IMR-90 (cell line): ENCODE data around the gene EML1. TPM values are rescaled to one million over a fixed set of nuclear protein-coding genes. Genes with fewer than 3 reads are reported as not detected.

Experiments used
- ATAC-seq: fragments of 200-7000 bp; cut with Tn5 transposase; 2 replicates; pipeline ENCODE4 v1.9.1; 2020; ENCODE audit warnings: low read depth, mild to moderate bottlenecking, moderate library complexity
- BruUV-seq: library from RNA; stranded (reverse); fragments of 400-500 nt; replicated peaks from 2 replicates; lab custom pipeline; 2021; lab: Mats Ljungman, UMichigan
- CTCF ChIA-PET: fragments of 300-600 bp; formaldehyde crosslinking; extraction: SDS; loops from one replicate; lab custom pipeline; 2021; ENCODE audit warnings: antibody characterized with exemption; lab: Yijun Ruan, JAX
- POLR2A ChIA-PET: fragments of 300-600 bp; sonication (Branson Sonifier 250); formaldehyde crosslinking; loops from one replicate; lab custom pipeline; 2022; ENCODE audit warnings: antibody characterized with exemption; ENCODE audit not compliant: unreplicated experiment; lab: Charles Lee
- DNase-seq: peaks from one replicate; pipeline ENCODE4 v3.0.0; 2013
- H2AFZ ChIP-seq: replicated peaks from 2 replicates; pipeline ENCODE3; 2013; ENCODE audit warnings: low read length, mild to moderate bottlenecking; ENCODE audit not compliant: poor library complexity
- H2AK5ac ChIP-seq: 2 replicates; pipeline ENCODE4 v1.6.1; 2013; ENCODE audit warnings: low read depth, low read length, inconsistent platforms
- H2AK9ac ChIP-seq: replicated peaks from 2 replicates; pipeline ENCODE3; 2013; ENCODE audit warnings: mild to moderate bottlenecking, low read depth, low read length, moderate library complexity; ENCODE audit not compliant: poor library complexity
- H2BK120ac ChIP-seq: 2 replicates; pipeline ENCODE4 v1.6.1; 2013; ENCODE audit warnings: low read depth, low read length, inconsistent platforms
- H2BK15ac ChIP-seq: 3 replicates; pipeline ENCODE4 v1.6.1; 2013; ENCODE audit warnings: low read depth, low read length, inconsistent platforms
- H2BK20ac ChIP-seq: 2 replicates; pipeline ENCODE4 v1.6.1; 2013; ENCODE audit warnings: low read depth, mild to moderate bottlenecking, inconsistent platforms, low read length, moderate library complexity
- H2BK5ac ChIP-seq: 2 replicates; pipeline ENCODE4 v1.6.1; 2013; ENCODE audit warnings: mild to moderate bottlenecking, low read depth, low read length, inconsistent platforms; ENCODE audit not compliant: poor library complexity, severe bottlenecking
- H3K14ac ChIP-seq: replicated peaks from 2 replicates; pipeline ENCODE4 v1.6.1; 2013; ENCODE audit warnings: low read depth, low read length, inconsistent platforms
- H3K18ac ChIP-seq: 2 replicates; pipeline ENCODE4 v1.6.1; 2013; ENCODE audit warnings: low read depth, low read length, control low read depth
- H3K23ac ChIP-seq: 2 replicates; pipeline ENCODE4 v1.6.1; 2013; ENCODE audit warnings: low read depth, low read length, inconsistent platforms
- H3K27ac ChIP-seq: 2 replicates; pipeline ENCODE4 v1.5.1; 2013; ENCODE audit warnings: mild to moderate bottlenecking, control low read depth, low read length; ENCODE audit not compliant: insufficient read depth
- H3K27me3 ChIP-seq: 2 replicates; pipeline ENCODE4 v1.6.1; 2013; ENCODE audit warnings: low read length; ENCODE audit not compliant: control insufficient read depth, insufficient read depth
- H3K36me3 ChIP-seq: 2 replicates; pipeline ENCODE4 v1.6.1; 2013; ENCODE audit warnings: low read length, mixed read lengths; ENCODE audit not compliant: control insufficient read depth, insufficient read depth
- H3K4ac ChIP-seq: 2 replicates; pipeline ENCODE4 v1.6.1; 2013; ENCODE audit warnings: low read depth, low read length, inconsistent platforms
- H3K4me1 ChIP-seq: 2 replicates; pipeline ENCODE4 v1.6.1; 2013; ENCODE audit warnings: low read length, mixed read lengths; ENCODE audit not compliant: control insufficient read depth, insufficient read depth
- H3K4me2 ChIP-seq: 2 replicates; pipeline ENCODE4 v1.6.1; 2013; ENCODE audit warnings: low read depth, mild to moderate bottlenecking, control low read depth, low read length, moderate library complexity
- H3K4me3 ChIP-seq: 2 replicates; pipeline ENCODE4 v1.5.1; 2013; ENCODE audit warnings: low read depth, mild to moderate bottlenecking, control low read depth, low read length, moderate library complexity; ENCODE audit not compliant: insufficient read depth
- H3K56ac ChIP-seq: 2 replicates; pipeline ENCODE4 v1.6.1; 2013; ENCODE audit warnings: low read length, inconsistent platforms; ENCODE audit not compliant: insufficient read depth; ENCODE audit errors: extremely low read depth
- H3K79me1 ChIP-seq, 2 experiments: 2 replicates each; pipeline ENCODE4 v1.6.1; 2013; ENCODE audit warnings: low read length in 2 of 2, inconsistent platforms in 1 of 2, low read depth in 1 of 2
- H3K9ac ChIP-seq: 2 replicates; pipeline ENCODE4 v1.6.1; 2013; ENCODE audit warnings: low read depth, low read length, control low read depth
- H3K9me1 ChIP-seq: 2 replicates; pipeline ENCODE4 v1.6.1; 2013; ENCODE audit warnings: low read length, inconsistent platforms; ENCODE audit not compliant: insufficient read depth
- H3K9me3 ChIP-seq: 2 replicates; pipeline ENCODE4 v1.6.1; 2013; ENCODE audit warnings: low read length; ENCODE audit not compliant: control insufficient read depth, insufficient read depth
- H4K20me1 ChIP-seq: 2 replicates; pipeline ENCODE4 v1.6.1; 2013; ENCODE audit warnings: low read length, inconsistent platforms; ENCODE audit not compliant: insufficient read depth
- H4K5ac ChIP-seq: 2 replicates; pipeline ENCODE4 v1.6.1; 2013; ENCODE audit warnings: mild to moderate bottlenecking, low read depth, low read length, control low read depth
- H4K8ac ChIP-seq, 2 experiments: 2 replicates each; pipeline ENCODE4 v1.6.1; 2013; ENCODE audit warnings: low read depth in 2 of 2, low read length in 2 of 2, control low read depth in 1 of 2, inconsistent platforms in 1 of 2
- H4K91ac ChIP-seq: 2 replicates; pipeline ENCODE4 v1.6.1; 2013; ENCODE audit warnings: low read depth, low read length, inconsistent platforms; ENCODE audit not compliant: insufficient read depth
- CEBPB ChIP-seq: IDR thresholded peaks from 2 replicates; pipeline ENCODE4 v1.6.1; 2012; ENCODE audit warnings: low read depth, low read length, improper control_type of control experiment
- POLR2A ChIP-seq: IDR thresholded peaks from 2 replicates; pipeline ENCODE4 v1.6.1; 2012; ENCODE audit warnings: mild to moderate bottlenecking, low read depth, low read length
- RCOR1 ChIP-seq: IDR thresholded peaks from 2 replicates; pipeline ENCODE4 v1.6.1; 2012; ENCODE audit warnings: mild to moderate bottlenecking, low read length, improper control_type of control experiment; ENCODE audit not compliant: insufficient replicate concordance
- SMC3 ChIP-seq: fragments of 150-350 bp; IDR thresholded peaks from 2 replicates; pipeline ENCODE4 v1.6.1; 2016; ENCODE audit warnings: low read depth, mild to moderate bottlenecking, antibody characterized with exemption, low read length, moderate library complexity
- WGBS, 2 experiments: methylation state at CpG; one replicate each; pipeline versions ENCODE4 v1.1.5 to v1.1.7; 2013; ENCODE audit warnings: missing lambda C conversion rate in 2 of 2; ENCODE audit not compliant: insufficient read length in 1 of 2; ENCODE audit errors: extremely low coverage in 2 of 2; 5-methylcytosine and 5-hydroxymethylcytosine counted together
- dilution Hi-C: fragments of 300-500 bp; cut with HindIII; formaldehyde crosslinking; loops from one replicate; pipeline ENCODE4 v1.14.3; 2018; ENCODE audit warnings: low sequenced_read_pairs; ENCODE audit not compliant: unreplicated experiment
- in situ Hi-C: fragments of 300-500 bp; cut with MboI; formaldehyde crosslinking; loops from 3 replicates; pipeline ENCODE4 v1.14.3; 2019; ENCODE audit warnings: low sequenced_read_pairs, inconsistent platforms, mixed read lengths
- intact Hi-C: fragments of 100-400 bp; cut with micrococcal nuclease; formaldehyde crosslinking; loops from 2 replicates; pipeline ENCODE4 v1.10.0; 2022
- polyA plus RNA-seq, 3 experiments: library from polyadenylated mRNA; depleted of rRNA; stranded (reverse); fragments of >200 nt; gene quantifications; 2 replicates each; pipeline ENCODE4 v1.2.3, GENCODE V29; 2012; ENCODE audit warnings: low replicate concordance in 1 of 3
- total RNA-seq: library from RNA; depleted of rRNA; stranded (reverse); fragments of >200 nt; gene quantifications from 2 replicates; pipeline ENCODE4 v1.2.3, GENCODE V29; 2012
- TF ChIP-seq, protein P1 (sequence below): fragments of 150-350 bp; IDR thresholded peaks from 2 replicates; pipeline ENCODE4 v1.6.1; 2017; ENCODE audit warnings: mild to moderate bottlenecking, antibody characterized with exemption, low read length, low read depth

The EML1 gene
- total and polyA plus RNA-seq, 2 of the 4 experiments (the other 2 are of a cell fraction), result 14.0 to 42.3 TPM

DNA sequence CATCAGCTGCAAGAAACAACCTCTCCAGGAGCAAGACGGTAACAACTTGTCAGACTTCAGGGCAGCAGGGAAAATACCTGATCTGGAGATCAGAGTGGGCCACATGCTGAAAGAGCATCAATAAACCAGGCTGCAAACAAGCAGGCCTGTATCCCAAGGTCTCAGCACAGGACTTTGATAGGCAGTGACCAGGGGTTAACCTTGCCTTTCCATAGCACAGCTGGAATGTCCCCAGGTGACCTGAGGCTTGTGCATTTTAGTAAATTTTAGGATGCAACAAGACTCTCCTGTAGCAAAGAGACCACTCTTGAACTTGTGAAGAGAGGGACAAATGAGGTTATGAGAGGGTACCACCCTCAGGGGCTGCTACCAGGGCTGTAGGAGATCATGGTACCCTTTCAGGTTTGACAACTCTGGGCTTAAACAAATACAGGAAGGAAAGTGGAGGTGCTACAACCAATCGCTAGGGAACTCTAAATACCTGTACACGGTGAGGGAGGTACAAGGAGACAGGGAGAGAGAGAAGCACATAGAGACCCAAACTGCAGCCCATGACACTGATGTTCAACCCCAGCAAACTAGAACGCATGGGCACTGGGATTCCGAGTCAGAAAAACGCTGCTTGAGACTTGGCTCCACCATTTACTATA is 176.6 kb downstream of the EML1 start:
- Histone ChIP-seq H2AK9ac (no peak overlapping the region), H2BK20ac (no peak overlapping the region), H4K20me1 (no peaks in the 10 kb centered on the region), H4K5ac (no peak overlapping the region), H3K4me1 (peaks cover 8% of the 10 kb centered on the region), H2BK15ac (no peak overlapping the region), H3K4ac (no peak overlapping the region), H4K91ac (no peak overlapping the region), H2AFZ (no peak overlapping the region), H3K56ac (no peak overlapping the region), H2AK5ac (no peak overlapping the region), H3K23ac (no peak overlapping the region), H3K9me1 (0 out of 2 replicates have a peak, but pooled peaks cover 7% of the 10 kb centered on the region), H2BK120ac (no peak overlapping the region), H3K79me1 (peaks cover 9 to 16% of the 10 kb centered on the region in 2 experiments; a peak in 3 of 4 replicates), H3K9ac (no peak overlapping the region), H3K27ac (no peak overlapping the region), H4K8ac (no peak overlapping the region), H3K4me3 (no peak overlapping the region), H3K36me3 (no peaks in the 10 kb centered on the region; the same call in 1 of the 2 replicates), H3K4me2 (no peak overlapping the region), H3K27me3 (no peaks in the 10 kb centered on the region), H3K18ac (no peak overlapping the region), H3K9me3 (peaks cover 5% of the 10 kb centered on the region), H2BK5ac (no peak overlapping the region), H3K14ac (no peak overlapping the region)
- in situ Hi-C loops (no loop called here), dilution Hi-C loops (no loop called here), intact Hi-C loops (no loop called here)
- DNase-seq (no peak), ATAC-seq (no peak)
- 92% methylated on average over 2 of the region's 6 CpGs; no CpG with 5 or more reads in 1 of the 2 experiments for WGBS, 2 experiments
- TF ChIP-seq POLR2A, result no peak
- TF ChIP-seq, protein P1, sequence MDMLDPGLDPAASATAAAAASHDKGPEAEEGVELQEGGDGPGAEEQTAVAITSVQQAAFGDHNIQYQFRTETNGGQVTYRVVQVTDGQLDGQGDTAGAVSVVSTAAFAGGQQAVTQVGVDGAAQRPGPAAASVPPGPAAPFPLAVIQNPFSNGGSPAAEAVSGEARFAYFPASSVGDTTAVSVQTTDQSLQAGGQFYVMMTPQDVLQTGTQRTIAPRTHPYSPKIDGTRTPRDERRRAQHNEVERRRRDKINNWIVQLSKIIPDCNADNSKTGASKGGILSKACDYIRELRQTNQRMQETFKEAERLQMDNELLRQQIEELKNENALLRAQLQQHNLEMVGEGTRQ, result no peak
- no peak for TF ChIP-seq SMC3
- TF ChIP-seq CEBPB, result no peak
- no peak for TF ChIP-seq RCOR1
- POLR2A ChIA-PET, result no interaction called here
- BruUV-seq, result no TSS peak
- CTCF ChIA-PET, result no interaction called here
